ENCODE data around the gene FBLN1.
"Not testable (repeated sequence)": the region's sequence is repeated elsewhere in the genome, so short reads cannot be mapped to it uniquely, and the experiment has no call there.

Gene FBLN1

GRCh38 chr22:45485261-45485660 is 17.4 kb upstream of the FBLN1 start:
- no peaks in the 10 kb centered on the region for H3K4me1 ChIP-seq (ENCODE audit: control insufficient read depth in 2 of 2, insufficient read depth in 2 of 2, low read length in 2 of 2)
- no peaks in the 10 kb centered on the region for H3K36me3 ChIP-seq (ENCODE audit: control insufficient read depth in 2 of 2, insufficient read depth in 2 of 2, low read length in 2 of 2)
- no peaks in the 10 kb centered on the region for H3K9me3 ChIP-seq (ENCODE audit: control insufficient read depth in 2 of 2, low read length in 2 of 2)
- H3K4me3 ChIP-seq (ENCODE audit: low read length in 2 of 2): no peak overlapping the region
- H3K27ac ChIP-seq (ENCODE audit: low read depth in 2 of 2, low read length in 2 of 2): no peak overlapping the region
- H3K9ac ChIP-seq (ENCODE audit: low read depth in 1 of 2, low read length in 2 of 2): no peak overlapping the region
- H3K27me3 ChIP-seq (ENCODE audit: control insufficient read depth in 2 of 2, insufficient read depth in 2 of 2, low read length in 2 of 2): no peaks in the 10 kb centered on the region

GRCh38 chr22:45488764-45489370 is 13.8 kb upstream of the FBLN1 start:
- H3K36me3 ChIP-seq (ENCODE audit: control insufficient read depth in 2 of 2, insufficient read depth in 2 of 2, low read length in 2 of 2): no peaks in the 10 kb centered on the region
- no peak overlapping the region for H3K4me3 ChIP-seq (ENCODE audit: low read length in 2 of 2)

GRCh38 chr22:45490836-45491235 is 11.8 kb upstream of the FBLN1 start:
- no peaks in the 10 kb centered on the region for H3K36me3 ChIP-seq (ENCODE audit: control insufficient read depth in 2 of 2, insufficient read depth in 2 of 2, low read length in 2 of 2)
- no peaks in the 10 kb centered on the region for H3K9me3 ChIP-seq (ENCODE audit: control insufficient read depth in 2 of 2, low read length in 2 of 2)
- no peak overlapping the region for H3K4me3 ChIP-seq (ENCODE audit: low read length in 2 of 2)
- no peak overlapping the region for H3K27ac ChIP-seq (ENCODE audit: low read depth in 2 of 2, low read length in 2 of 2)
- H3K4me1 ChIP-seq (ENCODE audit: control insufficient read depth in 2 of 2, insufficient read depth in 2 of 2, low read length in 2 of 2): no peaks in the 10 kb centered on the region
- H3K9ac ChIP-seq (ENCODE audit: low read depth in 1 of 2, low read length in 2 of 2): no peak overlapping the region
- no peaks in the 10 kb centered on the region for H3K27me3 ChIP-seq (ENCODE audit: control insufficient read depth in 2 of 2, insufficient read depth in 2 of 2, low read length in 2 of 2)

More at GRCh38 chr22:45488764-45489370, 13.8 kb upstream of the FBLN1 start:
- Histone ChIP-seq H3K9me3 (ENCODE audit: control insufficient read depth in 2 of 2, low read length in 2 of 2) (no peaks in the 10 kb centered on the region), H3K9ac (ENCODE audit: low read depth in 1 of 2, low read length in 2 of 2) (no peak overlapping the region), H3K27ac (ENCODE audit: low read depth in 2 of 2, low read length in 2 of 2) (no peak overlapping the region), H3K4me1 (ENCODE audit: control insufficient read depth in 2 of 2, insufficient read depth in 2 of 2, low read length in 2 of 2) (no peaks in the 10 kb centered on the region), H3K27me3 (ENCODE audit: control insufficient read depth in 2 of 2, insufficient read depth in 2 of 2, low read length in 2 of 2) (no peaks in the 10 kb centered on the region)

- Histone ChIP-seq H3K9me3 (ENCODE audit: control insufficient read depth in 2 of 2, low read length in 2 of 2) (no peaks in the 10 kb centered on the region), H3K4me1 (ENCODE audit: control insufficient read depth in 2 of 2, insufficient read depth in 2 of 2, low read length in 2 of 2) (no peaks in the 10 kb centered on the region), H3K27me3 (ENCODE audit: control insufficient read depth in 2 of 2, insufficient read depth in 2 of 2, low read length in 2 of 2) (peaks cover 0 to 3% of the 10 kb centered on the region in 2 donors), H3K36me3 (ENCODE audit: control insufficient read depth in 2 of 2, insufficient read depth in 2 of 2, low read length in 2 of 2) (no peaks in the 10 kb centered on the region), H3K4me3 (ENCODE audit: low read length in 2 of 2) (no peak overlapping the region), H3K9ac (ENCODE audit: low read depth in 1 of 2, low read length in 2 of 2) (no peak overlapping the region), H3K27ac (ENCODE audit: low read depth in 2 of 2, low read length in 2 of 2) (no peak overlapping the region)
Observed at GRCh38 chr22:45491841-45492240, 10.8 kb upstream of the FBLN1 start.

- Histone ChIP-seq H3K4me3 (ENCODE audit: low read length in 2 of 2) (no peak overlapping the region), H3K9me3 (ENCODE audit: control insufficient read depth in 2 of 2, low read length in 2 of 2) (no peaks in the 10 kb centered on the region), H3K27me3 (ENCODE audit: control insufficient read depth in 2 of 2, insufficient read depth in 2 of 2, low read length in 2 of 2) (peaks cover 0 to 3% of the 10 kb centered on the region in 2 donors), H3K36me3 (ENCODE audit: control insufficient read depth in 2 of 2, insufficient read depth in 2 of 2, low read length in 2 of 2) (no peaks in the 10 kb centered on the region), H3K9ac (ENCODE audit: low read depth in 1 of 2, low read length in 2 of 2) (no peak overlapping the region), H3K4me1 (ENCODE audit: control insufficient read depth in 2 of 2, insufficient read depth in 2 of 2, low read length in 2 of 2) (no peaks in the 10 kb centered on the region), H3K27ac (ENCODE audit: low read depth in 2 of 2, low read length in 2 of 2) (no peak overlapping the region)
Observed at GRCh38 chr22:45493286-45493771, 9.4 kb upstream of the FBLN1 start.

GRCh38 chr22:45494306-45494705 is 8.4 kb upstream of the FBLN1 start:
- not testable (repeated sequence) for H3K9ac ChIP-seq (ENCODE audit: low read depth in 1 of 2, low read length in 2 of 2); H3K4me3 ChIP-seq (ENCODE audit: low read length in 2 of 2); H3K27ac ChIP-seq (ENCODE audit: low read depth in 2 of 2, low read length in 2 of 2); H3K36me3 ChIP-seq (ENCODE audit: control insufficient read depth in 2 of 2, insufficient read depth in 2 of 2, low read length in 2 of 2); H3K9me3 ChIP-seq (ENCODE audit: control insufficient read depth in 2 of 2, low read length in 2 of 2); H3K4me1 ChIP-seq (ENCODE audit: control insufficient read depth in 2 of 2, insufficient read depth in 2 of 2, low read length in 2 of 2); H3K27me3 ChIP-seq (ENCODE audit: control insufficient read depth in 2 of 2, insufficient read depth in 2 of 2, low read length in 2 of 2)

- H3K4me3 ChIP-seq (ENCODE audit: low read length in 2 of 2); H3K4me1 ChIP-seq (ENCODE audit: control insufficient read depth in 2 of 2, insufficient read depth in 2 of 2, low read length in 2 of 2); H3K27me3 ChIP-seq (ENCODE audit: control insufficient read depth in 2 of 2, insufficient read depth in 2 of 2, low read length in 2 of 2); H3K27ac ChIP-seq (ENCODE audit: low read depth in 2 of 2, low read length in 2 of 2); H3K9me3 ChIP-seq (ENCODE audit: control insufficient read depth in 2 of 2, low read length in 2 of 2); H3K36me3 ChIP-seq (ENCODE audit: control insufficient read depth in 2 of 2, insufficient read depth in 2 of 2, low read length in 2 of 2); H3K9ac ChIP-seq (ENCODE audit: low read depth in 1 of 2, low read length in 2 of 2): not testable (repeated sequence)
Observed at GRCh38 chr22:45495616-45496015, 7.1 kb upstream of the FBLN1 start.

GRCh38 chr22:45496451-45496941 is 6.2 kb upstream of the FBLN1 start:
- Histone ChIP-seq H3K27ac (ENCODE audit: low read depth in 2 of 2, low read length in 2 of 2) (no peak overlapping the region), H3K36me3 (ENCODE audit: control insufficient read depth in 2 of 2, insufficient read depth in 2 of 2, low read length in 2 of 2) (no peaks in the 10 kb centered on the region), H3K4me3 (ENCODE audit: low read length in 2 of 2) (no peak overlapping the region), H3K4me1 (ENCODE audit: control insufficient read depth in 2 of 2, insufficient read depth in 2 of 2, low read length in 2 of 2) (no peaks in the 10 kb centered on the region), H3K27me3 (ENCODE audit: control insufficient read depth in 2 of 2, insufficient read depth in 2 of 2, low read length in 2 of 2) (peaks cover 0 to 5% of the 10 kb centered on the region in 2 donors), H3K9ac (ENCODE audit: low read depth in 1 of 2, low read length in 2 of 2) (no peak overlapping the region), H3K9me3 (ENCODE audit: control insufficient read depth in 2 of 2, low read length in 2 of 2) (no peaks in the 10 kb centered on the region)

GRCh38 chr22:45497351-45498145 is 5.1 kb upstream of the FBLN1 start:
- peaks cover 5 to 8% of the 10 kb centered on the region in 2 donors for H3K27me3 ChIP-seq (ENCODE audit: control insufficient read depth in 2 of 2, insufficient read depth in 2 of 2, low read length in 2 of 2)
- H3K4me1 ChIP-seq (ENCODE audit: control insufficient read depth in 2 of 2, insufficient read depth in 2 of 2, low read length in 2 of 2): no peaks in the 10 kb centered on the region
- H3K9ac ChIP-seq (ENCODE audit: low read depth in 1 of 2, low read length in 2 of 2): no peak overlapping the region
- no peaks in the 10 kb centered on the region for H3K36me3 ChIP-seq (ENCODE audit: control insufficient read depth in 2 of 2, insufficient read depth in 2 of 2, low read length in 2 of 2)
- H3K9me3 ChIP-seq (ENCODE audit: control insufficient read depth in 2 of 2, low read length in 2 of 2): no peaks in the 10 kb centered on the region
- H3K27ac ChIP-seq (ENCODE audit: low read depth in 2 of 2, low read length in 2 of 2): no peak overlapping the region
- no peak overlapping the region for H3K4me3 ChIP-seq (ENCODE audit: low read length in 2 of 2)

GRCh38 chr22:45499746-45500145 is 2.9 kb upstream of the FBLN1 start:
- Histone ChIP-seq H3K36me3 (ENCODE audit: control insufficient read depth in 2 of 2, insufficient read depth in 2 of 2, low read length in 2 of 2) (no peaks in the 10 kb centered on the region), H3K4me3 (ENCODE audit: low read length in 2 of 2) (no peak overlapping the region), H3K4me1 (ENCODE audit: control insufficient read depth in 2 of 2, insufficient read depth in 2 of 2, low read length in 2 of 2) (peaks cover 0 to 5% of the 10 kb centered on the region in 2 donors), H3K27ac (ENCODE audit: low read depth in 2 of 2, low read length in 2 of 2) (no peak overlapping the region), H3K9ac (ENCODE audit: low read depth in 1 of 2, low read length in 2 of 2) (no peak overlapping the region), H3K9me3 (ENCODE audit: control insufficient read depth in 2 of 2, low read length in 2 of 2) (no peaks in the 10 kb centered on the region), H3K27me3 (ENCODE audit: control insufficient read depth in 2 of 2, insufficient read depth in 2 of 2, low read length in 2 of 2) (peaks cover 10 to 12% of the 10 kb centered on the region in 2 donors)

All from mucosa of rectum (tissue), 2 donors.